Sigmoid colon (tissue), 4 donors: ENCODE measurements around the gene SLIT3.

Source experiments
- POLR2A ChIP-seq, 2 donors: fragments of 450-650 bp; IDR thresholded peaks; one replicate each; pipeline ENCODE4 v1.6.1; 2016; ENCODE audit warnings: antibody characterized with exemption in 2 of 2, mild to moderate bottlenecking in 2 of 2, moderate library complexity in 2 of 2
- POLR2AphosphoS5 ChIP-seq, 4 donors: sonication (generic); formaldehyde crosslinking; IDR thresholded peaks; one replicate each; pipeline ENCODE4 v1.6.1; 2017; ENCODE audit warnings: antibody characterized with exemption in 4 of 4
- TF ChIP-seq, protein P1 (sequence below), 4 experiments: fragments of 450-650 bp in 3 of 4; fragments of 200-600 bp in 1 of 4; IDR thresholded peaks; one replicate each; pipeline ENCODE4 v1.5.1; 2016 to 2019; ENCODE audit warnings: antibody characterized with exemption in 4 of 4, mild to moderate bottlenecking in 3 of 4, moderate library complexity in 2 of 4

- TF ChIP-seq POLR2AphosphoS5 (IDR thresholded peaks at IDR 0.05) (no peak), POLR2A (IDR thresholded peaks at IDR 0.05) (no peak)
- TF ChIP-seq, protein P1, sequence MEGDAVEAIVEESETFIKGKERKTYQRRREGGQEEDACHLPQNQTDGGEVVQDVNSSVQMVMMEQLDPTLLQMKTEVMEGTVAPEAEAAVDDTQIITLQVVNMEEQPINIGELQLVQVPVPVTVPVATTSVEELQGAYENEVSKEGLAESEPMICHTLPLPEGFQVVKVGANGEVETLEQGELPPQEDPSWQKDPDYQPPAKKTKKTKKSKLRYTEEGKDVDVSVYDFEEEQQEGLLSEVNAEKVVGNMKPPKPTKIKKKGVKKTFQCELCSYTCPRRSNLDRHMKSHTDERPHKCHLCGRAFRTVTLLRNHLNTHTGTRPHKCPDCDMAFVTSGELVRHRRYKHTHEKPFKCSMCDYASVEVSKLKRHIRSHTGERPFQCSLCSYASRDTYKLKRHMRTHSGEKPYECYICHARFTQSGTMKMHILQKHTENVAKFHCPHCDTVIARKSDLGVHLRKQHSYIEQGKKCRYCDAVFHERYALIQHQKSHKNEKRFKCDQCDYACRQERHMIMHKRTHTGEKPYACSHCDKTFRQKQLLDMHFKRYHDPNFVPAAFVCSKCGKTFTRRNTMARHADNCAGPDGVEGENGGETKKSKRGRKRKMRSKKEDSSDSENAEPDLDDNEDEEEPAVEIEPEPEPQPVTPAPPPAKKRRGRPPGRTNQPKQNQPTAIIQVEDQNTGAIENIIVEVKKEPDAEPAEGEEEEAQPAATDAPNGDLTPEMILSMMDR (IDR thresholded peaks at IDR 0.05) = no peak
Measured at GRCh38 chr5:168836603-168837231, 464.2 kb downstream of the SLIT3 start.
